ENCODE measurements around the gene CFAP97D1.
"Not testable (repeated sequence)": the region's sequence is repeated elsewhere in the genome, so short reads cannot be mapped to it uniquely, and the experiment has no call there.

CFAP97D1 gene

DNA sequence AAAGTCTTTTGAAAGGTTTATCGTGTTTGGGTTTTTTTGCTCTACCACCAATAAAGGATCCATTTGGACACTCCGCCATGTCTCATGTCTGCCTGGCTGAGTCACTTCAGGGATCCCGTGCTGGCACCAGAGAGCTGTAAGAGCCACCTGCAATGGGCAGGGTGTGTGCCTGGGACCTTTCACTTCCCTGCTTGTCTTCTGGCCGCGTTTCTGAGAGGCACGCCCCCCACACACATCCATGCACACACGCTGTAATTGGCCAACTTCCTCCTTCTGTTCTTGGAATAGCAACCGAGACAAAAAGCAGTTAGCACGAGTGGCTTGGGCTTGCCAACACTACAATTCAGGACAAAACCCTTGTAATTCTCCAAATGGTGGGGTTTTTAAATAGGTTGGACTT is 11.9 kb upstream of the CFAP97D1 start:
- no peak for DNase-seq (ENCODE audit: low spot score)

DNA sequence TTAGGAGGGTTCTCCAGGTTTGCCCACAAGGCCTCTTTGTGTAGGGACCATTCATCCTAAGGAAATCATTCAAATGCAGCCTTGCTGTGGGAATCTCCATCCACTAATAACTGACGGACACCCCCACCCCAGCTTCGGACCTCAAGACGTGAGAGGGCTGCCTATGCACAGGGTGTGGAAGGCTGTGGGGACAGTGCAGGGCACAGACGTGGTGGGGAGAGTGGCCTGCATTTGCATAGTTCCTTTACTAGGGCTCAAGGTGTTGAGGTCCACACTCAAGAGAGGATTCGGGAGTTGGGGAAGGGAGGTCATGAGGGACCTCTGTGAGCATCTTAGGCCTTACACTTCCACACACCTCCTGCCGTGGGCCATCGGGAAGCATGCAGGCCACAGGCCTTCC is 11.3 kb upstream of the CFAP97D1 start:
- DNase-seq (ENCODE audit: low spot score), result no peak

GRCh38 chr17:43769426-43769825 is 10.8 kb upstream of the CFAP97D1 start:
- DNase-seq (ENCODE audit: low spot score), result no peak

- no peak for DNase-seq (ENCODE audit: low spot score)
Observed at GRCh38 chr17:43769859-43770258, 10.4 kb upstream of the CFAP97D1 start.

- no peak for DNase-seq (ENCODE audit: low spot score)
Observed at GRCh38 chr17:43770957-43771356, 9.3 kb upstream of the CFAP97D1 start.

DNA sequence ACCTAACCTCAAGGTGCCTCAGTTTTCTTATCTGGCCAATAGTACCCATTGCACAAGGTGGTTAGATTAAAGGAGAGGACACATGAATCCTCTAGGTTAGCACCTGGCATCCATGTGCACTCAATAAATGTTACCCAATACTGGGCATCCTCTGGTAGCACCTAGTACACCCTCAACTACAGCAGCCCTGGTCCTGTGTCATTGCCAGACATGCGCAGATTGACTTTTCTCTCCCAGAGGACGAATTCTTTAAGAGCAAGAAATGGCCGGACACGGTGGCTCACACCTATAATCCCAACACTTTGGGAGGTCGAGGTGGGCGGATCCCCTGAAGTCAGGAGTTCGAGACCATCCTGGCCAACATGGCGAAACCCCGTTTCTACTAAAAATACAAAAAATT is 8.8 kb upstream of the CFAP97D1 start:
- no peak for DNase-seq (ENCODE audit: low spot score)

GRCh38 chr17:43772877-43773648 is 7.2 kb upstream of the CFAP97D1 start:
- no peak for DNase-seq (ENCODE audit: low spot score)

DNA sequence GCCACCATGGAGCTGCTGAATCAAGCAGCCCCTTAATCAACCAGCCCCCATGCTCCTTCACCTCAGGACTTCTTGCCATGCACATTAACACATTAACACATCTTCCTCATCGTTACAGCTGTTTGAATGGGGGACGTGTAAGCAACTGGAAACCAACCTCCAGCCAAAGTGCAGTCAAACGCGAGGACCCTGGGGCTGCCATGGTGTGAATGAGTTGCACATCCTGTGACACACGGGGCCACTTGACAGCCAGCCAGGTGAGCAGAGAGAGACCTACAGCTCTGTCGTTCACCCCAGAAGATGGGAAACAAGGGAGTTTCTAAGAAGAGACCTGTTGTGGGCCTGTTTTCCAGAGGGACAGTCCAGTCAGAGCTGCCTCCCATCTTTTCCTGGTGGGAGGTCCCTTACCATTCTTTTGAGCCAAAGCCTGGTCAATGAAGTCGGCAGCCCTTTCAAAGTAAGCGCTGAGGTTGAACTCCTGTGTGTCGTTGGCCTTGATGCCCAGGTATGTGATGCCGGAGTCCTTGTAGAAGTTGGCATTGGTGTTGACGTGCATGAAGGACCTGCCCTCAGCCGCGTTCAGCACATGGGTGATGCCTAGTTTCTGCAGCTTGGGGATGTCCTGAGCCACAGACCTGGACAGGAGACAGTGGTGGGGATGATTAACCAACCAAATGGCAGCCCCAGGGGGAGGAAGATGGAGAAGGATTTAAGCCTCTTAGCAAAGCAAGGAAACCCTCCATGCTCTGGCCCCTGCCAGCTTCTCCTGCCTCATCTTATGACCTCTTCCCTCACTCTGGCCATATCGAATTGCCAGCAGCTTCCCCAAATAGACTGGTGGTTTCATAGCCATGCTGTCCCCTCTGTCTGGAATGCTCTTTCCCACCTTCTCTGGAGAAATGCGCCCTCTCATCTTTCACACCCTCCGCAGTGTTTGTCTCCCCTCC is 5.7 kb upstream of the CFAP97D1 start:
- no peak for DNase-seq (ENCODE audit: low spot score)

DNA sequence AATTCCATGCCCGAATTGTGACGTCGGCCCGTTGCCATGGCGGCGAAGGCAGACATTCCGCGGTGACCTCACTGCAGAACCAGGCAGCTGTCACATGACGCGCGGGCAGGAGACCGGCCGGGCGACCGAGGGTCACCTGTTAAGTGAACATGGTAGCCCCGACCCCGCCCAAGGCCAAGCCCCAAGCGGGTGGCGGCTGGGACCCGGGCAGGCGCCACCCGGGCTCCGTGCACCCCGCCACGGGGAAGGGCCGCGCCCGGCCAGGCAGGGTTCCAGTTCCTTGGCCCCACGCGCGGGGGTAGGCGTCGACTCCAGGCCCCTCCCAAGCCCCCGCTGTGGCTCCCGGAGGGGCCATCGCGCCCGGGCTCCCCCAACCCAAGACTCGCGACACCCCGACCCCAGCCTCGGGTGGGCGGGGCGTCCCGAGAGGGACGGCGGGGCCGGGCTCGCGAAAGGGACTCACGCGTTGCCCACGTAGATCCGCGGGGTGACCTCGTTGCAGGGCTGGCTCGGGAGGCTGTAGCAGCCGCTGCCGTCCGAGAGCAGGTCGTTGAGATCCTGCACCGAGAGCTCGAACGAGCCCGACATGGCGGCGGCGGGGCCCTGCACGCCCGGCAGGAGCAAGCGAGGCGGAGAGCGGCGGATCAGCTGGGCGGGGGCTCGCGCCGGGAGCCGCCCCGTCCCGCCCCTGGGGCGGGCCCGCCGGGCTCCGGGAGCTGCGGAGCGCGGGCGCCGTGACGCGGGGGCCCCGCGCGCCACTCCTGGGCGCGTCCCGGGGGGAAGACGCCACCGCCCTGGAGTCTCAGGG is 1.7 kb upstream of the CFAP97D1 start, which contains the start of gene DUSP3:
Gene DUSP3 (minus strand): TSS at position 641 of the 808 bp plus-strand sequence. CDS start 53 bp downstream, at position 588.
- DNase-seq (ENCODE audit: low spot score), result peak; percentile 92

- DNase-seq (ENCODE audit: low spot score), result no peak
Observed at GRCh38 chr17:43779145-43780125, 800 bp upstream of the CFAP97D1 start.

DNA sequence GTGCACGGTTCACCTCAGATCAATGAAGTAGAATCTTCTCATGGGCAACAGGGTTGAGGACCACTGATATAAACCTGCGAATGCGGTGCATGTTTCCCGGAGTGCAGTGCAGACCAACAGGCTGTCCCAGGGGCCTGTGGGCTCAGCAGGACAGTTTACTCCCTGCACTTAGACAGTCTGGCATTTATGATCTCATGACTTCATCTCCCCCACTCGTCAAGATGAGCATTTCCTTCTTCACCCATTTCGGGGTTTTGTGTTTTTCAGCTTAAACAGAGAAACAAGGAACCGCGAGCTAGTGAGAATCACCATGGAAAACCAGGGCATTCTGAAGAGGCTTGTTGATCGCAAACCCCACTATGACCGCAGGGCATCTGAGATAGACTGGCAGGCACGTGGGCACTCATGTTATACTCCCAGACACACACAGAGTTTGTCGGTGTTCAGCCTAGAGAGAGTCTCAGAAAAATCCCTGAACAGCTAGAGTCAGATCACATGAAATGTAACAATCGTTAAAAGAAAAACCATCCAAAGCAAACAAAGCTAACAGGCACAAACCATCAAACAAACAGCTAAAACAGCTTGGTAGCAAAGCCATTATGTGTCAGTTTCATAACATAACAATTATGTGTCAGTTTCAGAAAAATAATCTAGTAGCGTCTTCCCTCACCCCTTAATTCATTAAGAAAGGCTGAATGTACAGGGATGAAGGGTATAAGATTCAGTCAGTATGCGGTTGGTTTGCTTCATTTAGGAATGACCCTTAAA is 2.9 kb downstream of the CFAP97D1 start:
- peak; percentile 13 for DNase-seq (ENCODE audit: low spot score)

- DNase-seq (ENCODE audit: low spot score), result no peak
Observed at GRCh38 chr17:43784068-43784467, 3.8 kb downstream of the CFAP97D1 start.

GRCh38 chr17:43784628-43785101 is 4.4 kb downstream of the CFAP97D1 start:
- peak; percentile 51 for DNase-seq (ENCODE audit: low spot score)

GRCh38 chr17:43787728-43788127 is 7.5 kb downstream of the CFAP97D1 start:
- no peak for DNase-seq (ENCODE audit: low spot score)

- DNase-seq (ENCODE audit: low spot score), result no peak
Observed at GRCh38 chr17:43788540-43788939, 8.3 kb downstream of the CFAP97D1 start.

DNA sequence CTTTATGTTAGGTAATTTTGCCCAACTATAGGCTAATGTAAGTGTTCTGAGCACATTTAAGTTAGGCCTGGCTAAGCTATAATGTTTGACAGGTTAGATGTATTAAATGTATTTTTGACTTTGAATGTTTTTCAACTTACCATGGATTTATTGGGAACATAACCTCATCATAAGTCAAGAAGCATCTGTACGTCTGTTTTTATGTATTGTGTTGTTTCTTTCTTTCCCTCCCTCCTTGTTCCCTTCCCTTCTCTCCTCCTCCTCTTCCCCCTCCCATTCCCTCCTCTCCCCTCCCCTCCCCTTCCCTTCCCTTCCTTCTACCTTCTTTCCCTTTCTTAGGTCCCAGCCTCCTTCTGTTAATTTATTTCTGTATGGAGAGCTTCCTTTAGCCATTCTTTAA is 9.2 kb downstream of the CFAP97D1 start:
- DNase-seq (ENCODE audit: low spot score), result no peak

- DNase-seq (ENCODE audit: low spot score), result no peak
Observed at GRCh38 chr17:43790311-43790940, 10.2 kb downstream of the CFAP97D1 start.

DNA sequence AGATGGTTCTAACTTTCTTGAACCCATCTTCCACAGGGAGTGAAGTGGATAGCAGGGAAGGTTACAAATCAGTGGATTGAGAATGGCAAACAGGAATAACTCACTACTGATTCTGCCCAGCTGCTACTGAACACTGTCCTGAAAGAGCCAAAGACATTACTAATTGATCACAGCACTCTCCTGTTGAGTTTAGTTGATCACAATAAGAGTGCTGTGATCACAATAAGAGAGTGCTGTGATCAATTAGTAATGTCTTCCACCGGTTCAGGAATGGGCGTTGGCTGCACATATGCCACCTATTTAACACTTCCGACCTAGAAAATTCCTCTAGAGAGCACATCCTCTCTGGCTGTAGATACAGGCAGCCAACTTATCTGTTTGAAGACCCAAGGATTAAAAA is 11.4 kb downstream of the CFAP97D1 start:
- peak; percentile 15 for DNase-seq (ENCODE audit: low spot score)

GRCh38 chr17:43792668-43793067 is 12.4 kb downstream of the CFAP97D1 start:
- not testable (repeated sequence) for DNase-seq (ENCODE audit: low spot score)
